GM18526 (cell line): ENCODE measurements around the gene ACAD8.

Experiments used
- POLR2A ChIP-seq: IDR thresholded peaks from 3 replicates; pipeline ENCODE4 v1.6.1; 2011; ENCODE audit not compliant: insufficient read length; ENCODE audit errors: extremely low read depth

ACAD8 gene

DNA sequence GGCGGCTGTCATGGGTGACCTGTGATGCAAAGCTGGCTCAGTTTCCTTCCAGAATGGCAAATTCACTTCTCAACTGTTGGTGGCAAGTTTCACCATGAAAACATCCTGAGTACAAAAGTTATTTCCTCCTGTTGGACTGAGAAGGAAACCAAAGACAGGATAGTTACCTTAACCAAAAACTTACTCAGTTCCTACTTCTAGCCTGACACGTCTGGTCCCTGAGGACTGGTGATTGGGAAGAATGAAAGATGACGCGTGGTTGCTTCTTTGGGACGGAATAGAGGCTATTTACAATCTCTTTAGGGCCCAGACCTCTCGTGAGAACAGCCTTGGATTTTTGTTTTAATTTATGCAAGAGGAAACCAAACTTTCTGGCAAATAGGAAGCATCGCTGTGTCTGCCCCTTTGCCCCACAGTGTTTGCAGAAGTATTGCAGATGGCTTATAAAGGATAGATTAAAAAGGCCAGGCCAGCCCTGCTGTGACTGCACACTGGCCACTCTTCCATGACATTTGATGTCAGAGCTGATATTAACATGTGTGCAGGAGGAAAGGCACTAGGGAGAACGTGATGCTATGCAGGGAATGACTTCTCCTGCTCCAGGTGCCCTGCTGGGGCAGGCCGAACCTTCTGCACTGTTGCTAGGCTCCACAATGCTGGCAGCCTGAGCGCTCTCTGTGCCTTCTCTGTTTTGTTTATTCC lies 21.3 kb upstream of the ACAD8 start:
- TF ChIP-seq POLR2A = no peak

DNA sequence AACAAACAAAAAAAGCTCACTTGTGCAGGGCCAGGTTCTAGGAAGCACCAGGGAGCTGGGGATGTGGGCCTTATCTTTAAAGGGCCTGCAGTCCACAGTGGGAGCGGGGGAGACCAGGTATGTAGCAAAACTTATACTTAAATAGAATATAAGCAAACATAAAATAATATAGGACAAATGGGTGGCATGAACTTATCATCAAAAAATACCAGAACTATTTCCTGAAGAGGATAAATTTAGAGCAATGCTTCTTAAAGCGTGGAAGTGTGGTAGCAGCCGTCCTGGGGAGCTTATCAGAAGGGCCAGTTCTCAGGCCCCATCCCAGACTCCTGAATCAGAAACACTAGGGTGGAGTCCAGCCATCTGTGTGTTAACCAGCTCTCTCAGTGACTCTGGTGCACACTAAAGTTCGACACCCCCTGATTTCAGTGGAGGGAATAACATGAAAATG lies 19.6 kb upstream of the ACAD8 start:
- TF ChIP-seq POLR2A = no peak

DNA sequence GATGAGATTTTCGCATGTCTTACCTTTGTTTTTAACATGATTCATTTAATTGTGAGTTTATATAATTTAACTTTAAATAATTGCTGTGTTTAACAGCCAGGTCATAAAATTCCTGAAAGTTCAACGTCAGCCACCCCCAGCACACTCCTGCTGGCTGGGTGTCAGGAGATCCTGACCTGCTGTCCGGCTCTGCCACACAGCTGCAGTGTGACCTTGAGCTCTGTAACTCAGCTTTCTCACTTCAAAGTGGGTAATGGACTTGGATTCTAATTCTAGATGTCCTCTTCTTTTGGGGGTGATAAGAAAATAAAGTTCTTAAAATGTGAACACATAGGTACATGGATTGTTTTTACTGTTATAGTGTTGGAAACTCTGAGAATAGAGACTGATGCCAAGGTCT lies 18.0 kb upstream of the ACAD8 start:
- TF ChIP-seq POLR2A = no peak

DNA sequence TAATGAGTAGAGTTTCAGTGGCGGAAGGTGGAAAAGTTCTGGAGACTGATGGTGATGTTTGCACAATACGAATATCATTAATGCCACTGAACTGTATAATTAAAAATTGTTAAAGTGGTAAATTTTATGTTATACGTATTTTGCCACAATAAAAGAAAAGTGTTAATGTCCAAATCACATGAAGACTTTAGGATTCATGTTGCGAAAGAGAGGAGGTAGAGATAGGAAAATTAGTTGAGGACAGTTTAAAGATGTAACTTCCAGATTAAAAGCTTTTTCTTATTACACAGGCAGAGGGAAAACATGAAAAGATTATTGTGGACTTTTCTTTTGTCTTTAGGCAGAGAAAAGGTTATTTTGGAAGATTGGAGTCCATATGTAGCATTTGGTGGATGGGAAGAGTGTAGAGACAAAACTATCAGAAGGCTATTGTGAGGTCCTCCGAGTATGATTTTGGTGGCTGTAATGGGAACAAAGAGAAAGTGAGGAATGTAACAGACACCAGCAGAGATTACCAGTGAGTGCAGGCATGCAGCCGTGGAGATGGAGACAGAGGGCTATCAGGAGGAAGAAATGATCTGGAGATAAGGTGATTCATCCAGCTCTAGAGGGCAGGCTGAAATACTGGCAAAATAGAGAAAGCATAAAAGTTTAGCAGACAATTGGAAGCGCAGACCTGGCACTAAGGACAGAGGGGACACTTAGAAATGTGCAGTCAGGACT lies 16.4 kb upstream of the ACAD8 start:
- no peak for TF ChIP-seq POLR2A

DNA sequence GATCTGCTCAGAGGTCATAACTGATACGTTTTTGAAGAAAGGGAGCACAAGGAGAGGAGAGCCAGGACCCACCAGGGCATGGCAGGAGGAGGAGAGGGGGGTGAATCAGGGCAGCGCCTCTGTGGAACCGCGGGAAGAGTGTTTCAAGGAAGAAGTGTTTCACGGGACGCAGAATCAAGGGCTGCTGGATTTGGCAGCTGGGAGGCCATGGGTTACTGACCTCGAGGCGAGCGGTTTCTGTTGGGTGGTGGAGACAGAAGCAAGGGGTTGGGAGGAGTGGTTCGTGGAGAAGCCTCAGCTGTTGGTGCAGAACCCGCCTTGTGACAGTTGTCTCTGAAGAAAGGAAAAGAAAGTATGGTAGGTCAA lies 15.8 kb upstream of the ACAD8 start:
- no peak for TF ChIP-seq POLR2A

DNA sequence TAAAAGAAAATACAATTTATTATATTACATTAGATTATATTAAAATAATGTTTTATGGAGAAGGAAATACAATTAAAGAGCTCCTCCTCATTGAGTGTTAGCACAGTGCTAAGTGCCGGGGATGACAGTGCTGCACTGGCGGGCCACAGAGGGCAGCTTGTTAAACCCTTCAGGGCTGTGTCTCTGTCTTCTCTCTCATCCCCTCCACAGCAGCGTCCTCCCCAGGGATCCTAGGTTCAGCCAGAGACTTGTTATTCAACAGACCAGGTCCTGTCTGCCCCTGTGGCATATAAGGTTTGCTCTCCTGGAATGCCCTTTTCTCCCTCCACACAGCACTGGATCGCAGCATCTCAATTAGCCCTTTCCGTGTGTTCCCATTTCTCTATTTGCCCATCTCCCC lies 14.4 kb upstream of the ACAD8 start:
- no peak for TF ChIP-seq POLR2A

DNA sequence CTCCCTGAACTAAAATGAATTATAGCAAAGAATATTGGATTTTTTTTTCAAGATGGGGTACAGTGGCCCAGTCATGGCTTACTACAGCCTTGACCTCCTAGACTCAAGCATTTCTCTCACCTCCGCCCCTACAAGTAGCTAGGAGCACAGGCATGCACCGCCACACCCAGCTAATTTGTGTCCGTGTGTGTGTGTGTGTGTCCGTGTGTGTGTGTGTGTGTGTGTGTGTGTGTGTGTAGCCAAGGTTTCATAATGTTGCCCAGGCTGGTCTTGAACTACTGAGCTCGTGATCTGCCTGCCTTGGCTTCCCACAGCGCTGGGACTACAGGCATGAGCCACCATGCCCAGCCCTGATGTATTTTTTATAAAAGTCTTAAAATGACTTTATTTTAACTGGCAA lies 12.8 kb upstream of the ACAD8 start:
- no peak for TF ChIP-seq POLR2A

DNA sequence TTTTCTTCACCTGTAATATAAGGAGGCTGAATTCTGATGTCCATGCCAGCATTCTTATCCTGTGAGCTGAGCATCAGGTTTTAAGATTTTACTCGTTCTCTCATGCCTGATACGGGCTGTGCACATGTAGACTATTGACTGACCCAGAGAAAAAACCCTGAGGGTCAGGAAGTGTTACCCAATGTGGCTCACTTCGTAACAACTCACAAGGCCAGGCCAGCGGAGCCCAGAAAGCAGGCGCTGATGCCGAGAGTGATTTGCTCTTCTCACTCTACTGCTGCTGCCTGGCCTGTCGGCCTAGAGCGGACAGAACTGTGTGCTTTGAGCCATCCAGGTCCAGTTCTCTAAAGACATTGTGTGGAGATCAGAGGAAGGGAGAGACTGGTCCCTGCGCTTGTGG lies 11.0 kb upstream of the ACAD8 start:
- no peak for TF ChIP-seq POLR2A

DNA sequence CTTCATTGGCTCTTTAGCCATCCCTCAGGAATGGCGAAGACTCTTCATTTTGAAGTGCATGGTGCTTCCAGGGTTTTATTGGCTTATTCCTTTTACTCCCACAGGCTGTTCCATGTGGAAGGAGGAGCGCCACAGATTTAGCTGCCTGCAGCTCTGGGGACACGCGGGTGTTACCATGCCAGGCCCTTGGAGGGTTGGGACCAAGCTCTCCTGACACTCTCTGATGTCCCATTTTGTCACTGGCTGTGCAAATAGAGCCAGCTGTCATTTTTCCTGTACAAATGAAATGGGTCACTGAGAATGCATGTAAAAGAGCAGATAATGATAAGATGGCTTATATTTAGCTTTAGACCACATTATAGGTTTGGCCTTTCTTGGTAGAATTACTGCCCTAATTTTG lies 9.5 kb upstream of the ACAD8 start:
- TF ChIP-seq POLR2A = no peak

DNA sequence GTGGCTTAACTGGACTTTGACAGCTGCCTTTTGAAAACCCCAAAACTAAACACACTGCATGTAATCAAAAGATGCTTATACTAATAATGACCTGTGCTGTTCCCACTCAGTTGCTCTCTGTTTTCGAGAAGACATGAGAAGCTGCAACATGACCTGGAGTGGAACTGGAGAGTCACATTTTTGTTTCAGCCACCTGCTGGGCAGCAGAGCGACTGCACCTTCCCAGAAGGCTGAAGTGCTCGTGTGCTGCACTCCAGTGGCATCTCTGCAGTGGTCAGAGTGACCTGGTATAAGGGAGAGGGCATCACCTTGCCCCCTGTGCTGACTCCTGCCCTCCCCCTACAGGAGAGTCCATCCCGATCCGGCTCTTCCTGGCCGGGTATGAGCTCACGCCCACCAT lies 8.8 kb upstream of the ACAD8 start:
- no peak for TF ChIP-seq POLR2A

DNA sequence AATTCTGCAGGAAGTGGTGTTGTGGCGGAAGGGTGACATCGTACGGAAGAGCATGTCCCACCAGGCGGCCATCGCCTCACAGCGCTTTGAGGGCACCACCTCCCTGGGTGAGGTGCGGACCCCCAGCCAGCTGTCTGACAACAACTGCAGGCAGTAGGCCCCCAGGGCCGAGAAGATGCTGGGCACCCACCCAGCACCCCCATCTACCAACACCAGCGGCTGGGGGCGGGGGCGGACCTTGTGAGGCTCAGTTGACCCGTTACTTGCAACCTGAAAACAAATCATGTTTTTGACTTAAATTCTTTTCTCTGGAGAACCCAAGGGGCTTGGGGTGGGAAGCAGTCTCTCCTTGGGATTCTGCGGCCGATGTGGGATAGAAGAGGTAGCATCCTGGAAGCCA lies 7.9 kb upstream of the ACAD8 start:
- no peak for TF ChIP-seq POLR2A

DNA sequence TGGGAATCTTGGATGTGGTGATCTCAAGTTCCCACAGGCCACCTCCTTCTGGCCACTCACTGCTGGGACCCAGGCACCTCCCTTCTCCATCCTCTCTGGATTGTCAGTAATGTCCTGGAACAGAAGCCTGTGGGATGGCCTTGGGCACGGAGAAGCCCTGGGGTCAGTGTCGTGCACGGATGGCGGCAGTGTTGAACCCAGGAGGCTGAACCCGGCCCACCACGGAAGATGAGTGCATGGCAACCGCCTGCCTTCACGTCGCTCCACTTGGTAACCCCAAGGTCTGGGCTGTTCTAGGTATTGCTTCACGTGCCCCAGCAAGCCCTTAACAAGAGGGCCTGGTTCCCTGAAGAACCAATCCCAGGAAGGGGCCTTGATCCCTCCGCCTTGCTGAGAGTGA lies 7.3 kb upstream of the ACAD8 start:
- no peak for TF ChIP-seq POLR2A

DNA sequence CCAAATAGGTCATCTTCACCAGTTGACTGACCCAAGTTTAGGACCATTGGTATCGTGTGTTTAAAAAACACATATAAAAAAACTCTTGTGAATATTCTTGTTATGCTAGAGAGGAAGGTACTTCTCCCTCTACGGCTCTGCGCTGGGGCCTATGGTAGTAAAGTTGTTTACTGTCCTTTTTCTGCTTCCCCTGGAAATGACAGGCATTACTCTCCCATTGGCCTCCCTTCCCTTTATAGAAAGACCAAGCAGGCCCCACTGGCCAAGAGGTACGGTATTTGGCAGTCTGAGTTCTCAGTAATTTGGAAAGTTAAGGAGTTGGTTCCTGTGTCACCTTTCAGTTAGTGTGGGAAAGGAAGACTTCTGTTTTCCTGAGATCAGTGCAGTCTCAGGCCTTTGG lies 6.7 kb upstream of the ACAD8 start:
- no peak for TF ChIP-seq POLR2A

DNA sequence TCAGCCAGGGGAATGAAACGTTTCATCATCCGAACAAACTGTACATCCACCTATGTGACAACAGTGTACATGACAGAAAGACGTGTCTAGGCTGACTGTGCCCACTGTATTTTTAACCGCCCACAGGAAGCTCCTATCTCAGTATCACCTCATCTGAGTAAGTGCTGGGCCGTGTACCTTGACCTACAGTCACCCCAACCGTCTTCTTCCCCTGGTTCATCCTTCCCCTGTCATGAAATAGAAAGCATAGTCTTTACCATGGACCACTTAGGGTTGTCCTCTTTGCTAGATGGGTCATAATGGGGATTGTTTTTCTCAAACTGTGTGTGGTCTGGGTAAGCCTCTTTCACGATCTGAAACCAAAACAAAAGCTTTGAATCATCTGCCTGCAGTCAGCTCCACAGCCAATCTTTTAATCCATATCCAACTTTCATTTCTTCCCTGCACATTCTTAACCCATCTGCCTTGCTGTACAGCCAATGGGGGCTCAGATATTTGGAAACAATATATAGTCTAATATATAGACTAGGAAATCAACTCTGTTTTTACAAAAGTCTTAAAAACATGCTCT lies 4.4 kb upstream of the ACAD8 start:
- TF ChIP-seq POLR2A = no peak

DNA sequence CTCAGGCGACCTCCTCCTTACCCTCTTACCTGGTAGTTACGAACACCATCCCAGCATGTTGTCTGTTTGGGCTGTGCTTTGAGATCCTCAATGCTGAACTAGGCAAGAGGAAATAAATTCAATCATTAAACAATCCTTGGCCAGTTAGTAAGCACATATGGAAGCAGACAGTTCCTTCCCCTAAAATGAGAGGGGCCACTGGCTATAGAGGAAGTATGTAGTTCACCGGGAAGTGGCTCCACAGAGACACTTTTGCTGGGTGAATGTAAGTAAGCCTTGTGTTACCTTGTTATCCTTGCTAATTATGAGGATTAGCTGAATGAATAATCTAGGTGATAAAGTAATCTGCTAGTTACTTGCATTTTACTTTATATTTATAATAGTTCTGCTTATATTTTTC lies 3.1 kb upstream of the ACAD8 start:
- no peak for TF ChIP-seq POLR2A

DNA sequence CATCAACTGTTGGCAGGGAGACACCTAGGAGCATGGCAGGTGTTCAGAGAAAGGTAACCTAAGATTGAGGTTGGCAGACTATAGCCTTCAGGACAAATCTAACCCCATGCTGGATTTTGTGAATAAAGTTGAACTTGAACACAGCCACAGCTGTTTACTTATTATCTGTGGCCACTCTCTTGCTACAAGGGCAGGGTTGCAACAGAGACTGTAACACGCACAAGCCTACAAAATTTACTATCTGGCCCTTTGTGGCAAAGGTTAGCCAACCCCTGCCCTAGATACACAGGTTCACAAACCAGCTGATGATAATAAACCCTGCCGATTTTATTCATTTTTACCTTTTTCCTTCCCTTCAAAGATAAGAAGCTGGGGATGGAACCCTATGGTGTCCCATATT lies 2.7 kb upstream of the ACAD8 start:
- no peak for TF ChIP-seq POLR2A
